ENCODE data around the gene LACC1.

GRCh38 chr13:43880214-43880855 is 631 bp downstream of the LACC1 start:
- TF ChIP-seq POLR2A (IDR thresholded peaks at IDR 0.05; ENCODE audit: low read depth, low read length) (no peak), TAF1 (IDR thresholded peaks at IDR 0.05; ENCODE audit: borderline replicate concordance, low read depth, low read length) (no peak)
